Right kidney (tissue), 1 donor: ENCODE data around the gene SASH1.
"Not testable (repeated sequence)": the region's sequence is repeated elsewhere in the genome, so short reads cannot be mapped to it uniquely, and the experiment has no call there.

Experiments
- DNase-seq: peaks from one replicate; pipeline ENCODE4 v3.0.0-alpha.2; 2016

Gene SASH1

GRCh38 chr6:148367411-148368024 lies 24.9 kb downstream of the SASH1 start:
- no peak for DNase-seq

DNA sequence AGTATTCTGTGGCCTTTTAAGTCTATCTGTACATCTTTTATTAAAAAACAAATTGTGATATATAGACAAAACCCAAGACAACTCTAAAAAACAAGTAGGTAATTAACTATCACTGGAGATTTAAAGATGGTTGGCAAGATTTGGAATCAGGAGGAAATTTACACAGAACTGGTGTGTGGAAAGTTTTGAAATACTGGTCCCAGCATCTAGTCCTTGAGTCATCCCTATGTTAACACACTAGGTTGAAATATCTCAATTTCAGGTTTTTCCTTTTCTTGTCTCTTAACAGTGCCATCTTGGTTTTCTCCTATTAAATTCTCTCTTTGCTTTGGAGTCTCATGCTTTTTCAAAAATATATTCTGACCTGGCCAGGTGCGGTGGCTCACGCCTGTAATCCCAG lies 27.5 kb downstream of the SASH1 start:
- no peak for DNase-seq

- DNase-seq: no peak
Observed at GRCh38 chr6:148374040-148374774, 31.6 kb downstream of the SASH1 start.

- no peak for DNase-seq
Observed at GRCh38 chr6:148375401-148375800, 32.8 kb downstream of the SASH1 start.

DNA sequence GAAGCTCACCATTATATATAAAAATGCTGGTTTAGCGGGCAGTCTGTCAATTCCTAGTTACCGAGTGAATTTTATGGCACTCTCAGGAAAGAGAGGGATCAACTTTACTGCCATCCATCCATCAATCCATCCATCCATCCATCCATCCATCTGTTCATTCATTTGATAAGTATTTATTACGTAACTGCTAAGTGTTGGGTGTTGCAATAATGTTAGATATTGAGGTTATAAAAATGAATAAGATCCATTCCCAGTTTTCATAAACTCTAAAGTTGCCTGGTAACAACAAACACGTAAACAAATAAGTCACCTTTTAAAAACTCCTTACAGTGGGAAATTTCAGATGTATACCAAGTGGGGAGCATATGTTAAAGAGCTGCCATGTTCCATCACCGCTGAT lies 36.8 kb downstream of the SASH1 start:
- no peak for DNase-seq

DNA sequence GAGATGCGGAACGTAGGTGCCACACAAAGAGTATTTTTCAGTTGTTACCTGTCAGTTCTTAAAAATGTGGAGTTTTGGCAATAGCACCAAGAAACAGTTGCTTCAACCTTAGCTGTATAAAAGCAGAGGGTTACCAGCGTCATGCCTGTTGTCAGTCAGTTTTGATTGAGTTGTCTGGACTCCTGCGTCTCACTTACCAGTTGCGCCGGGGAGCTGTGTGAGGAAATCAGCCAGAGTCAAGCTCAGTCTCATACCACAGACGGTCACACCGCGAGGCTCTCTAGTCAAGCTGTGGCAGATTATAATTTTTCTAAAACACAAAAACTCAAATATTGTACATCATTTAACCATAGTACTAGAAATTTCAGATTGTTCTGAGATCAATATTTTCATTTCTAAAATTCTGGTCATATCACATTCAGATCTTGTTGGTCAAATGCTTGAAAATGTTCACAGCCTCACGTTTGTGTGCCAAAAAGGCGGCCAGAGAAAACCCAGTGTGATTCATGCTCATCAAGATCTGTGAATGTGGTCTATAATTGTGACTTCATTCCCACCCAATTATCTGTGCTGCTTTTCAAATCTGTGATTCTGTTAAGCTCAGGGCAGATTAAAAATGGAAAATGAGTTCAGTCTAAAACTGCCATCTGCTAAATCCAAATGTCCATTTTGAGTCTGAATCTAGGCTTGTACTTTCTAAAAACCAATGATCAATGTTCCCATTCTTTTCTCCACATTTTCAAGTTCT lies 37.5 kb downstream of the SASH1 start:
- DNase-seq: no peak

- DNase-seq: not testable (repeated sequence)
Observed at GRCh38 chr6:148382051-148382450, 39.4 kb downstream of the SASH1 start.

- DNase-seq: no peak
Observed at GRCh38 chr6:148382861-148383260, 40.2 kb downstream of the SASH1 start.

GRCh38 chr6:148383658-148384368 lies 41.2 kb downstream of the SASH1 start:
- no peak for DNase-seq

- no peak for DNase-seq
Observed at GRCh38 chr6:148385379-148385778, 42.7 kb downstream of the SASH1 start.

DNA sequence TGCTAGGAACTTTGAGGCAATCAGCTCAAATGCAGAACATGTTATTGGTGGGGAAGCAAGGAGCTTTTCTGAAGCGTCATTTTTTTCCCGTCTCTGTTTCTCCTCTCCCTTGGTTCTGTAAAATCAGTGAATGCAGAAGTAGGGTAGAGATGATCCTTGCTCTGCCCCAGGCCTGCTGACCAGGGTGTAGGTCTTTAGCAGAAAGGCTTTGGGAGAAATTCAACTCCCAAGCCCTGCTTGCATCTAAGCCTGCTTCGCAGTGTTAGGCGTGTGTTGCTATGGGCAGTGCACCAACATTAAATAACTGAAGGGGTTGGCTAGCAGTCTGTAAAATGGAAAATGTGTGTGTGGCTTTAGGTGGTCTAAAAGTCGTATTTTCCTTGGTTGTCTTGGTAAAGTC lies 45.9 kb downstream of the SASH1 start:
- no peak for DNase-seq

- DNase-seq: no peak
Observed at GRCh38 chr6:148389086-148389485, 46.4 kb downstream of the SASH1 start.

- no peak for DNase-seq
Observed at GRCh38 chr6:148389917-148390316, 47.3 kb downstream of the SASH1 start.

DNA sequence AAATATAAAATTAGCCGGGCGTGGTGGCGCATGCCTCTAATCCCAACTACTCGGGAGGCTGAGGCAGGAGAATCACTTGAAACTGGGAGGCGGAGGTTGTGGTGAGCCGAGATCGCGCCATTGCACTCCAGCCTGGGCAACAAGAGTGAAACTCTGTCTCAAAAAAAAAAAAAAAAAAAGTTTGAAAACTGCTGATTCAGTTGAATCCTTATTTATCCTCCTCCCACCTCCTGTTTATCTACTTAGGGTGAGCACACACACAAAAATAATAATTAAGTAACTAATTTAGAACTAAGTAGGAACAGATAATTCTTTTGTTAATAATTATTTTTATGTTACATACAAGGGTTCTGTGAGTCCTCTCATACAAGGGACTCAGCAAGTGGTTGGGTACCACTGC lies 49.5 kb downstream of the SASH1 start:
- not testable (repeated sequence) for DNase-seq

- DNase-seq: no peak
Observed at GRCh38 chr6:148392671-148393070, 50.0 kb downstream of the SASH1 start.

GRCh38 chr6:148395583-148396101 lies 53.0 kb downstream of the SASH1 start:
- no peak for DNase-seq

DNA sequence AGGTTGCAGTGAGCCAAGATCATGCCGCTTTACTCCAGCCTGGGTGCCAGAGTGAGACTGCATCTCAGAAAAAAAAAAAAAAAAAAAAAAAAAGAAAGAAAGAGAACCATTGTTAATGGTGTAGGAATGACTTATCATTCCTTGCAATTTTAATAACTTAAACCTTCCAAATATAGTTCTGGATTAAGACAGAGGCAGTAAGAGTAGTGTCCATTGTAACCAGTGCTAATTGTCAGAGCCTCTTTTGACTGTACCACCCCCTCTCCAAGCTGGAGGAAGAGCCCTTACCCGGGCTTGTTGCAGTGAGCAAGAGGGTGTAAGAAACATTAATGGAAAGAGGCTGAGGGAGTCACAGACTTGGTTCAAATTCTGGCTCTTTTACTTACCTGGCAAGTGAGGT lies 53.8 kb downstream of the SASH1 start:
- DNase-seq: no peak

DNA sequence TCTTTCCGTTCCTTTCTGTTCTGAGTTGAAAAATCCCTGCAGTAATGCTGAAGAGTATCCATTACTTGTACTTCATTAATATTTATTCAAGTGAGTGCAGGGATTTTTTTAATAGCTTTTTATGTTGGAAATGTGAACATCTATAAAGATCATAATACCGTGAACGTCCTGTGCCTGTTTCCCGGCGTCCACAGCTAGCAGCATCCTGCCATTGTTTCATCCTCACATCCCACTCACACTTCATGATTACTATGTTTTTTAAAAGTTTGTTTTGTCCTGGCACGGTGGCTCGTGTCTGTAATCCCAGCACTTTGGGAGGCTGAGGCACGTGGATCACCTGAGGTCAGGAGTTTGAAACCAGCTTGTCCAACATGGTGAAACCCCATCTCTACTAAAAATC lies 54.3 kb downstream of the SASH1 start:
- DNase-seq: no peak

- no peak for DNase-seq
Observed at GRCh38 chr6:148398244-148398643, 55.6 kb downstream of the SASH1 start.

GRCh38 chr6:148398678-148399077 lies 56.0 kb downstream of the SASH1 start:
- no peak for DNase-seq

DNA sequence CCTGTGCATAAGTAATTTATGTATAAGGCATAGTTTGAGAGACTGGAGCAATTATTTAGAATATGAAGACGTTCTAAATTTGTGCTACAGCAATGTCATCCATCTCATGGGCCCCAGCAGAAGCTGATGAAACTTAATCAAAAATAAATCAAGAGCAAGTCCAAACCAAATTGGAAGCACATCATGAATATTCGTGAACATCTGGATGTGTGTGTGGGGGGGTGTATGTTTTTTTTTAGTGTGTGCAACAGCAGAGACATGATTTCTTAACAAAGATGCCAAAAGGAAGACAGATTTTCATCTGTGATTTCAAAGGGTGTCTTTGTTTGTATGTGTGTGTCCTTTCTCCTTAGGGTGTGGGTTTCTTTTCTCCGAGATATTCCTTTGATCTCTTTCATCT lies 58.9 kb downstream of the SASH1 start:
- no peak for DNase-seq

GRCh38 chr6:148404456-148405054 lies 61.9 kb downstream of the SASH1 start:
- no peak for DNase-seq
